22Rv1 (cell line): Measurements from ENCODE around the gene ABL1.
"Not testable (repeated sequence)": the region's sequence is repeated elsewhere in the genome, so short reads cannot be mapped to it uniquely, and the experiment has no call there.

Source experiments
- H3K27ac ChIP-seq: fragments of 450-650 bp; 2 replicates; pipeline ENCODE4 v1.5.1; 2017
- CTCF ChIP-seq: fragments of 450-650 bp; IDR thresholded peaks from 2 replicates; pipeline ENCODE4 v1.5.1; 2017; ENCODE audit warnings: mild to moderate bottlenecking
- ZFX ChIP-seq: fragments of 450-650 bp; IDR thresholded peaks from 2 replicates; pipeline ENCODE4 v1.6.1; 2017; ENCODE audit warnings: antibody characterized with exemption, borderline replicate concordance

ABL1 gene

GRCh38 chr9:130905125-130905901, 70.3 kb downstream of the ABL1 start:
- no peak overlapping the region for H3K27ac ChIP-seq
- TF ChIP-seq CTCF: no peak
- TF ChIP-seq ZFX: no peak

GRCh38 chr9:130905902-130906734, 71.1 kb downstream of the ABL1 start:
- H3K27ac ChIP-seq: no peak overlapping the region
- TF ChIP-seq CTCF (no peak), ZFX (no peak)

- TF ChIP-seq ZFX: no peak
- no peak for TF ChIP-seq CTCF
- H3K27ac ChIP-seq: no peak overlapping the region
Observed at GRCh38 chr9:130906735-130907416, 71.8 kb downstream of the ABL1 start.

GRCh38 chr9:130908146-130908877, 73.3 kb downstream of the ABL1 start:
- no peak for TF ChIP-seq CTCF
- no peak for TF ChIP-seq ZFX
- H3K27ac ChIP-seq: no peak overlapping the region

- no peak overlapping the region for H3K27ac ChIP-seq
- TF ChIP-seq CTCF: no peak
- TF ChIP-seq ZFX: no peak
Observed at GRCh38 chr9:130908878-130909355, 73.9 kb downstream of the ABL1 start.

- H3K27ac ChIP-seq: not testable (repeated sequence)
Observed at GRCh38 chr9:130910041-130910440, 75.0 kb downstream of the ABL1 start.

- not testable (repeated sequence) for H3K27ac ChIP-seq
Observed at GRCh38 chr9:130910670-130911069, 75.6 kb downstream of the ABL1 start.
